ENCODE results near the gene CFAP45.

The CFAP45 gene

DNA sequence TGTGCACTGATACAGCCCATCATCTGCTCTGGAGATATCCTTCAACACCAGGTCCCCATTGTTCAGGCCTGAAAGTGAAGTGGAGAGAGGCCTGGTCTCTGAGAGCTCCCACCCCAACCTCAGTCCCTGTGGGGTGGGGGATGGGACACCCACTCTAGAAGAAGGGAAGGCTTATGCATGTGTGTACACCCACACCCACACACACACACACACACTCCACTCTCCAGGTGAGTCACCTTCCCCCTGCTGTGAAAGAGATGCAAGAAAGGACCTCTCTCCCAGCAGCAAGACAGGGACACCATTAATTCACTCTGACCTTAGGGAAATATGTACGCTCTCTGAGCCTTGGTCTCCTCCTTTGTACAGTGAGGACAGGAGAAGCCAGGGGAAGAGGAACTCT, 43.4 kb downstream of the CFAP45 start:
- no peak for DNase-seq (ENCODE audit: low read depth in 2 of 3, low spot score in 2 of 3)

DNA sequence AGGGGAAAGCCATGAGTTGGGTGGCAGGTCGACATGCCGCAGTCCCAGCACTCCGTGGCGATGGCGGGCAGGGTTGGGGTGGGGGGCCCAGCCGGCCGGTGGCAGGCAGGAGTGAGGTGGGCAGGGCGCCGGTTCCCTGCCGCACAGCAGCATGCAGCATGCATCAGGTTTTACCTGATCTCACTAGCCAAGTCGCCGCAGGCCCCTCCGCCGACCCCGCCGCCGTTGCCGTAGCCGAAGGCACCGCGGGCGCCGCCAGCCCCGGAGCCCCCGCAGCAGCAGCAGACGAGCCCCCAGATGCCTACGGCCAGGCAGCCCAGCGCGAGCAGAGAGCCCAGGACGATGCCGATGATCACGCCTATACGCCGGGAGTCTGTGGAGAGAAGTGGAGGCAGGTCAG, 44.3 kb downstream of the CFAP45 start:
- DNase-seq (ENCODE audit: low read depth in 2 of 3, low spot score in 2 of 3): no peak

DNA sequence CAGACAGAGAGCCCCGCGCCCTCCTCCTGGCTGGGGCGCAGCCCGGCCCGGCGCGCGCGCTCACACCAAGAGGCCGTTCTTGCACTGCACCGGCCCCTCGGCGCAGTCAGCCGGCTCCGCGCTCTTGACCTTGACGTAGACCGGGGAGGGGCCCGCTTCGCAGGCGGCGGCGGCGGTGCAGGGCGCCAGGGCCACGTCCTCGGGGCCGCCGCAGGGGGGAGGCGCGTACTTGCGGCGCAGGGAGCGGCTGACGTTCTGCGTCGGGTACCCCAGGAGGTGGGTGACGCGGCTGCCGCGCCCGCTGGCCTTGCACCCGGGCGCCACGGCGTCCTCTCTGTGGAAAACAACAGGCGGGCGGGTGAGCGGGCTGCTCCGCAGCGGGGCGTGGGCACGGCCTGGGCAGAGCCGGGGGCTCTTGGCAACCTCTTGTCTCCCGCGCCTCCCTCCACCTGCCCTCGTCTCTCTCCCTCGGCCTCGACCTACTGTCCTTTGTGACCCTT, 45.2 kb downstream of the CFAP45 start:
- peak; percentile 43 to 63 (median 63) for DNase-seq (ENCODE audit: low read depth in 2 of 3, low spot score in 2 of 3)

DNA sequence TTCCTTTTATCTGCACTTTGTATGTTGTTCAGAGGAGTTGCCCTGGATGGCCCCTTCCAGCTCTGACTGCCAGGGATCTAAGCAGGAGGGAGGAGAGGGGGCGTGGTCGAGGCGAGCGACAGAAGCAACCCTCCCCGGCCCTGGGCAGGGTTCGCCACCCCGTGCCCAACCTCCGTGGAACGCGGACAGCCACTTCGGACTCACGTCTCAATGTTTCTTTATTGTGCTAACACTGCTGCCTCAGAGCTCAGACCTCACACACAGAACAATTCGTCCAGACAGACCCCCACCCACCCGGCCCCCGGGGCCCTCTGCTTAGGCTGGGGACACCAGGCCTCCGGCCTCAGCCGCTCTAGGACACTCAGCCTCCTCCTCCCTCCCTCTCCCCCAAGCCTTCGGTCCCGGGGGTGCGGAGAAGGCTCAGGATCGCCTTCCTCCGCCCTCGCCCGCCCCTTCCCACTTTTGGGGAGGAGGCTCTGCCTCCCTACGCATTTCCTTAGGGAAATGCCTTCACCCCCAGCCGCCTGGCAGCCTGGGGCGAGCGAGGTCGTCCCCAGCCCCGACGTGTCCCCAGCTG, 45.8 kb downstream of the CFAP45 start:
- no peak for DNase-seq (ENCODE audit: low read depth in 2 of 3, low spot score in 2 of 3)

DNA sequence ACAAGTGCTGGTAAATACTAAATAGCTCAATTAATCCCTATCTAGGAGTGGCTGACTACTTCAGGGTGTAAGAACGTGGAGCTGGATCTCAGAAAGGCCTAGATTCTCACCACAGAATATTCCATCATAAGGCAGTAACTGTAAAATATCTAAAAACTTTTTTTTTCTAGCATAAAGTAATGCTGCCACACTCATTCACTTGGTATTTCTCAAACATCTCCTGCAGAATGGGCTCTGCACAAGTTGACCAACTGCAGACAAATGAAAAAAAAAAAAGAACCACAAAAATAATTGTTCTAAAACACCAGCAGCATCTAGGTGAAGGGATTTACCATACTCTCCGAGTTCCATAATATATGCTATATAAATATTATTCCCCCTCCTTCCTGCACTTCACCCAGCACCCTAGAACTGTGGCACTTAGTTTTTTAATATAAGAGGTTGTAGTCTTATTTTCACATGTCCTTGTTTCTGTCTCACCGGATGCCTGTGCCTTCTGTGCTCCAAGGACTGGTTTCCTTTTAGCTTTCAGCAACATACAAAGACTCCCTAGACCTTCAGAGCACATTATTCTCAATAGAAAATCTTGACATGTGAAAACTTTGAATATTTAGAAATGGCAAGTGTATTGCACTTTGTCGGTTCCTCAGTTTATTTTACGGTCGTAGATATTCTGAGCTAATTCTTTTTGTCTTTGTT, 46.4 kb downstream of the CFAP45 start:
- no peak for DNase-seq (ENCODE audit: low read depth in 2 of 3, low spot score in 2 of 3)

DNA sequence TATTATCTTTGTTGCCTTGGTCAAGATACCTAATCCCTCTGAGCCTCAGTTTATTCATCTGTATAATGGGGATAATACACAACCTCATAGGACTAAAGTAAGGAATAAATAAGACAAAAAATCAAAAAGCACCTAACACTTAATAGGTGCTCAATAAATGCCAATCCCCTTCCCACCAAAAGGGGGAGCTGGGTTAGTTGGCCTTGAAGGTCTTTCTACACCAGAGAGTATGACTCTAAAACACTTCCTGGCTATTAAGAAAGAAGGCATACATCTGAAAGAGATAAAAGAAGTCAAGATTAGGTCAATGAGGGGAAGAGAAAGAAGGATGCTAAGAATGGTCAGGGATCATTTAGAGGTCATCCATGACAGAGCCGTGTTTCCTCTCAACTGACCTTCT, 48.6 kb downstream of the CFAP45 start:
- DNase-seq (ENCODE audit: low read depth in 2 of 3, low spot score in 2 of 3): no peak

DNA sequence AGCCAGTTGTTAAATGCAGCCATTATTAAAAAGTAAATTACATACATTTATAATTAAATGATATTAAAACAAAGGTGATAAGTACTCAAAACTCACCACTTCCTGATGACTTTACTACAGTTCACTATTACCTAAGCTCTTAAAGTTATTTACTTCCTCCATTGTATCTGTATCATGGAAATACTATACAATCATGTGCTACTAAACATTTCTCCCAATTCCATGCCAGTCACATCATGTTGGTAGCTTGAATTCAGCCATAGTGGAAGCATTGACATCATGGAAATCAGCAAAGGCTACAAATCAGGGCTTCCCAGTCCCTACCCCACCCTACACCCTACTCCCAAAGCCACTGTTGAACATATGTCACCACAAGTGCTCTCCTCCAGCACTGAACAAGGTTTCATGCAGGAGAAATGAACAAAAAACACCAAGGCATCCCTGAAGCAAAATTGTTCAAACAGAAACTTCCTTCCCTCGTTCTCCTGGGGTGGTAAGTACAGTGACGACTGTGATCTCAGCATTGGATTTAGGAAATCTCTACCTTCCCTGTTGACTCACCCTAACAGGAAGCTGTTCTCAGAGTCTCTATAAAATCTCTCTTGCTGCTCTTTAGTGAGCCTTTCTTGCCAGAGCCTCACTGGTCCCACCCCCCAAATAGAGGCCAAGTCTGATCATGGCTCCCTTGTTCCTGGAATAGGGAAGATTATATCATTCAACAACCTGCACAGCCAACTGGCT, 50.2 kb downstream of the CFAP45 start:
- DNase-seq (ENCODE audit: low read depth in 2 of 3, low spot score in 2 of 3): no peak

DNA sequence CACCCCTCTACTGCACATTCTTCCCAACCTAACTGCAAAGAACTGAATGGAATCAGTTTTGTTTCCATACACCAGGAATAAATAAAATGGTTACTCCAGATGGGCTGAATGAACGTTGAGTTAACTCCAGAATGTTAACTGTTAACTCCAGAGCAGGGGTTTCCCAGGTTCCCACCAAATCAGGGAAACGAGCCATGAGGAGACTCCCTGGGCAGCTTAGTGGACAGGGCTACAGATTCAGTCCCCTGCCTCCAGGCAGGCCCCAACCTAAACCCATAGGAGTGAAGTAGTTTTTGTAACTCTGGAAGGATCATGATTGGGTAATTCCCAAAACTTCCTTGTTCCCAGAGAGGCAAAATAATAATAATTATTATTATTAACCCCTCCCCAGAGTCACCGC, 51.6 kb downstream of the CFAP45 start:
- no peak for DNase-seq (ENCODE audit: low read depth in 2 of 3, low spot score in 2 of 3)

DNA sequence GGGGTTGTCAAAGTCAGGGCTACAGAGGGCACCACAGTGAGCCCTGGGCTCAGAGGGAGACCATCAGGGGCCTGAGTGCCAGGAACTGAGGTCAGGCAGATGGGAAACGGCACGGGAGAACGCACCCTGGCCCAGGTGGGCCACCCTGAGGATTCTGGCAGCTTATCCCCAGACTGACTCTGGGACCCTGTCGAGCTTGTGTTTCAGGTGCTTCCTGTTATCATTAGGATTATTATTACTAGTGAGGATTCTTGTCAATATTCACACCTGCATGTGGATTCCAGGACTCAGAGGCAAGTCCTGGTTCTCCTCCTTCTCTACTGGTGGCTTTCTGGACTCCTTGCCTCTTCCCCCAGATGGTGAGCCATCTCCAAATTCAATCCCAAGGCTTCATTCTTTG, 52.7 kb downstream of the CFAP45 start:
- no peak for DNase-seq (ENCODE audit: low read depth in 2 of 3, low spot score in 2 of 3)

DNA sequence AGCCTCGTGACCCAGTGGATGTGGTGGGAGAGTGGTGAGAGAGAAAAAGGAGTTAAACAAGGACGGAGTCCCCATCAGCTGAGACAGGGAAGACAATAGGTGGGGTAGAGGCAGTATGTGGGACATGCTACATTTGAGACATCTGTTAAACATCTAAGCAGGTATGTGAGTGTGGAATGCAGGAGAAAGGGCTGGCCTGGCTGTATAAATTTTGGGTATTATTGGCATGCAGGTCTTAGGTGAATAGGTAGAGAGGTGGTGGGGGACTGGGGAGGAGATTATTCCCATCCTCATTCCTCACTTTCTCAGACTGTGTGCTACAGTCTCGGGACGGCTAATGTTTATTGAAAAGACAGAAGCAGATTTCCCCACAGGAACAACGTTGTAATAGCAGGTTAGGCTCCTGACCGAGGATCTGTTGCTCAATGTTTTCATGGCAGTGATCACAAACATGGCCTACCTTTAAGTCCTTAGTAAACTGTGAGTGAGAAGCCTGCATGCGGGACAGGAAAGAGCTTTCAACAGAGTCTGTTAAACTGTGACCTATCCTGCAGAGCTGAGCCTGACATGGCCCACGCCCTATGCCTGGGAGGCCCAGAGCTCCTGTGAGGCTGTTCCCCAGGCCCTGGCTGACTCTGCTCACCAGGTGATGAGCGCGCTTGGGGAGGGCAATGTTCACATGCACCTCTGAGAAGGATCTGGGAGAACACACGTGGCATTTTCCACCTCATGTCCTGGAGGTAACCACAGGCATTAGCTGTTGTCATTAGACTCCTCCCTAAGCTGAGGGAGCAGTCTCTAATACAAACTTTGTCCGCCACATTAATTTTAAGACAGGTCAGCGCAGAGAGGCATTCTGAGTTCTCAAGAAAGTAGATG, 54.0 kb downstream of the CFAP45 start:
- DNase-seq (ENCODE audit: low read depth in 2 of 3, low spot score in 2 of 3): no peak

DNA sequence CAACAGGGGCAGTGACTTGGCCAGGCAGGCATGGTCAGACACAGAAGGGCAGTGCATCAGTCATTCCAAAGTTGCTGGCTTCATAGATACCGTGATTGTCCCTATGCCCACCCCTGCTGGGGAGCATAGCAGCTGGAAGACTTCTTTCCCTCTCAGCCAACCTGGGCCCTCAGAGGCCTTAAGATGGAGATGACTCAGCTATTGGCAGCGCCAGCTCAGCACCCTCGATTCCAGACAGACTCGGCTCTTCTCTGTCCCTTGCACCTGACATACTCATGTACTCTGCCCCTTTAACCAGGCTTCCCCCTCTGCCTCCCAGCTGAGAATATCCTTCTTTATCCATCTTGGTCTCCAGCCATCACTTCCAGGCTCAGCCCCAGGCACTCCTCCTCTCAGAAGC, 56.5 kb downstream of the CFAP45 start:
- DNase-seq (ENCODE audit: low read depth in 2 of 3, low spot score in 2 of 3): no peak

DNA sequence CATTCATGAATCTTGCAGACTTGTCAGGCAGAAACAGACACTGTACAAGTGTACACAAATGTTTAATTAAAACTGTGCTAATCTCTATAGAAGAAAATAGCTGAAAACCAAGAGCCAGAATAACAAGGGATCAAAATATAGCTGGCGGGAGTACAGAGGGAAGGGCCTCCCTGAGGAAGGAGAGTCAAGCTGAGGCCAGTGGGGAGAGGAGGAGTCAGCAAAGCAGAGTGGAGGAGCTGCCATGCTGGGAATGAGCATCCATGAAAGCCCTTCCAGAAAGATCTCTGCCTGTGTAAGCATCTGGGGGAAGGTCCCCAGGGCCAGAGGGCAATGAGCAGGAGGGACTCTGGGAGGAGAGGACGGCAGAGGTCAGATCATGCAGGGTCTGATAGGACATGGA, 58.2 kb downstream of the CFAP45 start:
- DNase-seq (ENCODE audit: low read depth in 2 of 3, low spot score in 2 of 3): no peak

DNA sequence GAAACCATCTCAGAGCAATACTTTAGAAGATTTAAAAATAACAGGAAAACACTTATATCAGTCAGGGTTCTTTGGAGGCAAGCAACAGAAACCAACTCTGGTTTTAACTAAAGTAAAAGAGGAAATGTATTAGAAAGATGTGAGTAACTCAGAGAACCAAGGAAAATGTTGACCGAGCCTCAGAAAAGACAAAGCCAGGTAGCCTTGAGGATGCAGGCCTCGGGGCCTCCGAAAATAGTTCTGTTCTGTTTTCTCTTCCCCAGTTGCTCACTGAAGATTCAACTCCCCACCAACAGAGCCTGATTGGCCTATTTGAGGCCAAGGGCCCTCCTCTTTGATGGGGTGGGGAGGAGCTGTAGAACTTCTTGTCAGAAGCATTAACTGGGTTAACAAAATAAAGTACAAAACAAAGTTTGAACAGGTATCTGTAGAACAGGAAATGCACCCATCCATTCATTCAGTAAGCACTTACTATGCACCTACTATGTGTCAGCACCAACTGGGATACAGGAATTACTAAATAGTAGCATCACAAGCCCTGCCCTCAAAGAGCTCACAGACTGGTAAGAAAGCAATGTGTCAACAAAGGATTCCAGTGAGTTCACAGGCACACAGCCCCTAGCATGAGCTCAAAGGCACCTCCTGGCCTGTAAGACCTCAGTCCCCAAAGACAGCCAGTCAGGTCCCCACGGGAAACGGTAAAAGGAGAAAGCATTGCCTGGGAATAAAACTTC, 60.7 kb downstream of the CFAP45 start:
- DNase-seq (ENCODE audit: low read depth in 2 of 3, low spot score in 2 of 3): no peak

DNA sequence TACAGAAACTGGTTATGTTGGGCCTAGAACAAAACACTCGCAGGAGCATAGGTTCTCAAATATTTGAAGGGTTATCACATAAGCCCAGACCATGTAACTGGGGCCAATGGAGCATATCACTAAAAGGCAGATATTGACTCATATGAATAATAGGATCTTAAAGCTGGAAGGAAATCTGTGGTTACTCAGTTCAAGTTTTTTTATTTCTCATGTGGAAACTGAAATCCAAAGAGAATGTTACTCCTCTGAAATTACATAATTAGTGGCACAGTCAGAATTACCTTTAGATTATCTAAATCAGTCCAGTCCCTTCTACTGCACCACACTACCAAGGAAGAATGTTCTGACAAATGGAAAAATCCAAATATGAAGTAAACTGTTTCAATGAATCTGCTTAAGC, 61.2 kb downstream of the CFAP45 start:
- DNase-seq (ENCODE audit: low read depth in 2 of 3, low spot score in 2 of 3): no peak

DNA sequence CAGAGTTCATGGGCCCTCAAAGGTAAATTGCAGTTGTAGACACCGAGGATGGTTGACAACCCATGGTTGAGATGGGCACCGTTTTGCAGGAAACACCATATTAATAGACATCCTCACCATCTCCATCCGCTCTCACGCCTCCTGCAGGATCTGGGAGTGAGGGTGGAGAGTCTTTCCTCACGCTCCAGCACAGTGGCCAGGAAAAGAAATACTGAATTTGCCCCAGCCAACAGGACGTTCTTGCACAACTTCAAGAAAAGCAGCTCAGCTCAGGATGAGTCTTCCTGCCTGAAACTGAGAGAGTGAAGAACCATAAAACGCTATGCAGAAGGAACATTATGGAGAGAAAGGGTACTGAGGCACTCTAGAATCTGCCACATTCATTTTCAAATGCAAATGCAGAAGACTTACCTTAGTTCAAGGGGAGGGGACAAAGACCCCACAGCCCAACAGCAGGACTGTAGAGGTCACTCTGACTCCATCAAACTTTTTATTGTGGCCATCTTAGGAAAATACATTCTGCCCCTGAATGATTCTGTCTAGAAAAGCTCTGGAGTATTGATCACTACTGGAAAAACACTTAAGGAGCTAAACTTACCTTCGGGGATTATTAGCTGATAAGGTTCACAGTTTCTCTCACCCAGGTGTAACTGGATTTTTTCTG, 64.0 kb downstream of the CFAP45 start:
- DNase-seq (ENCODE audit: low read depth in 2 of 3, low spot score in 2 of 3): no peak

DNA sequence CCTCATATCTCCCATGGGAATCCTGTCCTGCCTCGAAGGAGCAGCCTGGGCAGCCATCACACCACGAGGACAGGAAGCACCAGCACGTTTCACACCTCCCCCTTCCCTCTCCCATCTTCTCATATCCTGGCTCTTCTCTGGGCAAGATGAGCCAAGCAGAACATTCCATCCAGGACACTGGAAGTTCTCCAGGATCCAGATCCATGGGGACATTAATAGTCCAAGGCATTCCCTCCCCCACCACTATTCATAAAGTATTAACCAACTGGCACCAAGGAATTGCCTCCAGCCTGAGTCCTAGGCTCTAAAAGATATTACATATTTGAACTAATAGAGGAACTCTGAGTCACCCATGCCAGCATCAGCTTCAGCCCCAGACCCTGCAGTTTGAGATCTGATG, 64.6 kb downstream of the CFAP45 start:
- no peak for DNase-seq (ENCODE audit: low read depth in 2 of 3, low spot score in 2 of 3)

DNA sequence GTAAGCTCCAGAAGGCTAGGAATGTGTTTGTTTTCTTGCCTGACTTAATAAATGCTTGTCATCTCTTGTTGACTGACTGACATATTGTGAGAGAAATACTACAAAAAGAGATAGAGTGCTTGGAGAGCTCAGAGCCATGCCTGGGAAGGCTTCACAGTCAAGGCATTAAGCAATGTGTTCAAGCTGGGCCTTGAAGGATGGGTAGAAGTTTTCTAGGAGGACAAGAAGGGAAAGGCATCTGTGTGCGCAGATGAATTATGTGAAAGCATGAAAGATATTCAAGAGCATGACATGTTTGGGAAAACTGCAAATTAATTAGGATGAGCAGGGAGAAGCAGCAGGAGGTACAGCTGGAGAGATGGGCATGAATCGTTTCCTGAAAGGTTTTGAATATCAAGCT, 67.7 kb downstream of the CFAP45 start:
- DNase-seq (ENCODE audit: low read depth in 2 of 3, low spot score in 2 of 3): no peak

DNA sequence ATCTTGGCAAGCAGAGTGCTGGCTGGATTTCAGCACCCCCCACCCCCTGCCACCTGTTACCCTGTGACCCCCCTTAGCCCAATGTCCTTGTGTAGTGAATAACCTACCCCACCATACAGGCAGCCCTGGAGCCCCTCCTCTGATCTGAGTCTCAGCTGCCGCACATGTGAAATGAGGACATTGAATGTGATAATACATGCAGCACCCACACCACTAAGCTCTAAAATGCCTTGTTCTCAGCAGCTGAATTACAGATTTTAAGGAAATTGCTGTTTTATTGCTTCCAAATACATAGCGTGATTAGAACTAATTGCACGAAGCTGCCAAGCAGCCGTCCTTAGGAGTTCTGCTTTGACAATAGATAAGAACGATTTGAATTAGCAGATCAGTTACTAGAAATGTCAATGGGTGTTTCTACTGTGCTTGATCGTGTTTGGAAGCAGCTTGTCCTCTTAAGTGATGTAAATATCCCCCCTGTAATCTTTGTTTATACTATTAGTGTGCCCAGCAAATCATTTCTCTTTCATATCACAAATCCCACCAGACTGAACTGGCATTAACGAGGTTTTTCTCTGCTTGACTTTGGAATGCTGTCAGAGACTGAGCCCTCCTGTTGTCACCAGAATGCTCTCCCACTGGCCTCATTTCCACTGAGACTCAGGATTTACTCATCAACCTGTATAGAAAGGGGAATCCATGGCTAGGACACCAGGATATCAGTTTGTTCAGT, 68.4 kb downstream of the CFAP45 start:
- no peak for DNase-seq (ENCODE audit: low read depth in 2 of 3, low spot score in 2 of 3)

DNA sequence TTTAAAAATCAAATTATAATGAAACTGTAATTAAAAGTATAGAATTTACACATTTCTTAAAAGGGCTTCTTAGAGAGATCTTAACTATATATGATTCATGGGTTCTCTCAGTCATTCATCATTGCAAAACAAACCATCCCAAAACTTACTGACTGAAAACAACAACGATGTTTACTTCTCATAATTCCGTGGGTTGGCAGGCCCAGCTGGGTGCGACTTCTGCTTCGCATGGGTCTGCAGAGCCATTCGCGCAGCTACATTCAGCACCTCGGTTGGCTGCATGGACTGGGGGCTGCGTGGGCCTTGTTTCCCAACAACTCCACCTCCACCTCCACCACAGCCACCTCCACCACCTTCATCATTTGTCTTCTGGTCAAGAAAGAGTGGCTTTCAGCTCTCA, 69.2 kb downstream of the CFAP45 start:
- no peak for DNase-seq (ENCODE audit: low read depth in 2 of 3, low spot score in 2 of 3)
